ENCODE measurements around the gene ARL6IP5.

ARL6IP5 gene

GRCh38 chr3:69085833-69086722 lies 1.3 kb downstream of the ARL6IP5 start:
- DNase-seq (ENCODE audit: low spot score), result peak; percentile 66

GRCh38 chr3:69087030-69087791 lies 2.5 kb downstream of the ARL6IP5 start:
- no peak for DNase-seq (ENCODE audit: low spot score)

GRCh38 chr3:69088063-69088462 lies 3.3 kb downstream of the ARL6IP5 start:
- DNase-seq (ENCODE audit: low spot score), result no peak

GRCh38 chr3:69090021-69090420 lies 5.3 kb downstream of the ARL6IP5 start:
- DNase-seq (ENCODE audit: low spot score), result no peak

GRCh38 chr3:69091389-69092029 lies 6.8 kb downstream of the ARL6IP5 start:
- DNase-seq (ENCODE audit: low spot score), result no peak

- no peak for DNase-seq (ENCODE audit: low spot score)
Measured at GRCh38 chr3:69092030-69092516, 7.3 kb downstream of the ARL6IP5 start.

- DNase-seq (ENCODE audit: low spot score), result no peak
Measured at GRCh38 chr3:69094467-69095205, 9.9 kb downstream of the ARL6IP5 start.

- no peak for DNase-seq (ENCODE audit: low spot score)
Measured at GRCh38 chr3:69095636-69096035, 10.9 kb downstream of the ARL6IP5 start.

- no peak for DNase-seq (ENCODE audit: low spot score)
Measured at GRCh38 chr3:69096299-69096698, 11.6 kb downstream of the ARL6IP5 start.

GRCh38 chr3:69097407-69098086 lies 12.8 kb downstream of the ARL6IP5 start:
- no peak for DNase-seq (ENCODE audit: low spot score)

- no peak for DNase-seq (ENCODE audit: low spot score)
Measured at GRCh38 chr3:69099576-69099975, 14.8 kb downstream of the ARL6IP5 start.

GRCh38 chr3:69102384-69102783 lies 17.6 kb downstream of the ARL6IP5 start:
- no peak for DNase-seq (ENCODE audit: low spot score)

GRCh38 chr3:69103123-69103522 lies 18.4 kb downstream of the ARL6IP5 start:
- DNase-seq (ENCODE audit: low spot score), result no peak

GRCh38 chr3:69104586-69104985 lies 19.8 kb downstream of the ARL6IP5 start:
- DNase-seq (ENCODE audit: low spot score), result no peak

GRCh38 chr3:69105320-69105719 lies 20.6 kb downstream of the ARL6IP5 start:
- DNase-seq (ENCODE audit: low spot score), result no peak

- no peak for DNase-seq (ENCODE audit: low spot score)
Measured at GRCh38 chr3:69107841-69108240, 23.1 kb downstream of the ARL6IP5 start.

GRCh38 chr3:69108811-69109210 lies 24.1 kb downstream of the ARL6IP5 start:
- DNase-seq (ENCODE audit: low spot score), result no peak

- no peak for DNase-seq (ENCODE audit: low spot score)
Measured at GRCh38 chr3:69110941-69111546, 26.3 kb downstream of the ARL6IP5 start.

- no peak for DNase-seq (ENCODE audit: low spot score)
Measured at GRCh38 chr3:69113536-69113935, 28.8 kb downstream of the ARL6IP5 start.

- DNase-seq (ENCODE audit: low spot score), result no peak
Measured at GRCh38 chr3:69115731-69116130, 31.0 kb downstream of the ARL6IP5 start.

GRCh38 chr3:69116162-69116561 lies 31.4 kb downstream of the ARL6IP5 start:
- DNase-seq (ENCODE audit: low spot score), result no peak

Measured in COLO829 (cell line).